GM23248 (cell line): ENCODE results near the gene NFX1. TPM values are rescaled to one million over a fixed set of nuclear protein-coding genes. Genes with fewer than 3 reads are reported as not detected.

Source experiments
- DNase-seq: peaks from one replicate; pipeline ENCODE4 v3.0.0-alpha.2; 2015
- H2AFZ ChIP-seq: fragments of 200-600 bp; sonication (generic); 2 replicates; pipeline ENCODE4 v1.6.1; 2016; ENCODE audit warnings: antibody characterized with exemption
- H3F3A ChIP-seq: fragments of 200-600 bp; sonication (generic); 2 replicates; pipeline ENCODE4 v1.6.1; 2016; ENCODE audit warnings: mild to moderate bottlenecking, antibody characterized with exemption, mixed run types; ENCODE audit not compliant: insufficient read depth
- H3K27ac ChIP-seq: fragments of 200-600 bp; sonication (generic); 2 replicates; pipeline ENCODE4 v1.5.1; 2016; ENCODE audit warnings: mild to moderate bottlenecking
- H3K27me3 ChIP-seq: fragments of 200-600 bp; sonication (generic); replicated peaks from 2 replicates; pipeline ENCODE4 v1.6.1; 2016; ENCODE audit warnings: mild to moderate bottlenecking; ENCODE audit not compliant: insufficient read depth
- H3K36me3 ChIP-seq: fragments of 200-600 bp; sonication (generic); 2 replicates; pipeline ENCODE4 v1.6.1; 2016; ENCODE audit warnings: low read depth, mild to moderate bottlenecking
- H3K4me1 ChIP-seq: fragments of 200-600 bp; sonication (generic); 2 replicates; pipeline ENCODE4 v1.6.1; 2016; ENCODE audit warnings: mild to moderate bottlenecking; ENCODE audit not compliant: insufficient read depth
- H3K4me2 ChIP-seq: fragments of 200-600 bp; sonication (generic); one replicate; pipeline ENCODE4 v1.6.1; 2016; ENCODE audit warnings: mild to moderate bottlenecking; ENCODE audit not compliant: unreplicated experiment
- H3K4me3 ChIP-seq: fragments of 200-600 bp; sonication (generic); 2 replicates; pipeline ENCODE4 v1.5.1; 2016; ENCODE audit warnings: mild to moderate bottlenecking
- H3K79me2 ChIP-seq: fragments of 200-600 bp; sonication (generic); 2 replicates; pipeline ENCODE4 v1.6.1; 2016; ENCODE audit warnings: mild to moderate bottlenecking; ENCODE audit not compliant: insufficient read depth
- H3K9ac ChIP-seq: fragments of 200-600 bp; sonication (generic); 2 replicates; pipeline ENCODE4 v1.6.1; 2016; ENCODE audit warnings: mild to moderate bottlenecking
- H3K9me2 ChIP-seq: fragments of 200-600 bp; sonication (generic); 2 replicates; pipeline ENCODE4 v1.6.1; 2016; ENCODE audit warnings: mixed run types, mild to moderate bottlenecking, moderate library complexity; ENCODE audit not compliant: insufficient read depth
- H3K9me3 ChIP-seq: fragments of 200-600 bp; sonication (generic); one replicate; pipeline ENCODE4 v1.6.1; 2017; ENCODE audit warnings: low read depth
- H4K20me1 ChIP-seq: fragments of 200-600 bp; sonication (generic); 2 replicates; pipeline ENCODE4 v1.6.0; 2016; ENCODE audit not compliant: insufficient read depth
- EZH2 ChIP-seq: fragments of 200-600 bp; sonication (generic); IDR thresholded peaks from 2 replicates; pipeline ENCODE4 v1.6.1; 2018; ENCODE audit warnings: antibody characterized with exemption, mild to moderate bottlenecking; ENCODE audit not compliant: insufficient read depth, poor library complexity, severe bottlenecking
- EZH2phosphoT487 ChIP-seq: fragments of 200-600 bp; sonication (generic); IDR thresholded peaks from 2 replicates; pipeline ENCODE4 v1.6.1; 2018; ENCODE audit warnings: antibody characterized with exemption, moderate library complexity, mild to moderate bottlenecking, low read depth; ENCODE audit not compliant: insufficient read depth
- WGBS, 2 experiments: methylation state at CpG; one replicate each; pipeline ENCODE4 v1.1.6; 2015 to 2017; ENCODE audit warnings: low lambda C conversion rate in 2 of 2, low coverage in 1 of 2; ENCODE audit errors: missing lambda C conversion rate in 2 of 2; 5-methylcytosine and 5-hydroxymethylcytosine counted together
- in situ Hi-C: fragments of 300-500 bp; cut with MboI; formaldehyde crosslinking; loops from 2 replicates; pipeline ENCODE4 v1.15.0; 2020
- polyA plus RNA-seq: library from polyadenylated mRNA; unstranded; fragments of >200 nt; fragmentation: Nextera tagmentation; extraction: Ambion mirVana; gene quantifications from 2 replicates; pipeline ENCODE4 v1.2.1, GENCODE V29; 2016
- total RNA-seq: library from RNA; depleted of rRNA; stranded (reverse); fragments of >200 nt; shearing (Covaris generic); gene quantifications from 2 replicates; pipeline ENCODE4 v1.2.3, GENCODE V29; 2014

NFX1 gene
- total and polyA plus RNA-seq, 2 experiments from 2014 or later = 23.8 to 28.1 TPM

DNA sequence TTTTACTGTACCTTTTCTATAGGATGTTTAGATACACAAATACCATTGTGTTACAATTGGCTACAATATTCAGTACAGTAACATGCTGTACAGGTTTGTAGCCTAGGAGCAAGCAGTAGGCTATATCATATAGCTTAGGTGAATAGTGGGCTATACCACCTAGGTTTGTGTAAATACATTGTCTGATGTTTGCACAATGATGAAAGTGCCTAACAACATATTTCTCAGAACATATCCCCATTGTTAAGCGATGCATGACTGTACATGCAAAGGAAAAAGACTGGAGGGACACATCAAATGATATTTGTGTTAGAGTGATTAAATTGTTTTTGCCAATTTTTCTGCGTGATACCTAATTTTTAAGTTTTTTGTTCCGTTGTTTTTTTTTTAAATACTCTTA, 20.2 kb upstream of the NFX1 start:
- Histone ChIP-seq H3K4me1 (peaks cover 8% of the 10 kb centered on the region), H3K4me3 (no peak overlapping the region), H3F3A (0 out of 2 replicates have a peak, but pooled peaks cover 8% of the 10 kb centered on the region), H3K9me3 (no peaks in the 10 kb centered on the region), H3K4me2 (no peak overlapping the region), H3K9me2 (no peaks in the 10 kb centered on the region), H3K27me3 (no peaks in the 10 kb centered on the region), H4K20me1 (no peaks in the 10 kb centered on the region), H2AFZ (no peak overlapping the region), H3K36me3 (peaks cover 67% of the 10 kb centered on the region), H3K79me2 (peaks cover 74% of the 10 kb centered on the region), H3K27ac (no peak overlapping the region), H3K9ac (no peak overlapping the region)
- 96 to 99% methylated on average over 3 of the region's 3 CpGs for WGBS, 2 experiments
- in situ Hi-C loops = no loop called here
- no peak for TF ChIP-seq EZH2
- no peak for TF ChIP-seq EZH2phosphoT487
- DNase-seq = no peak

DNA sequence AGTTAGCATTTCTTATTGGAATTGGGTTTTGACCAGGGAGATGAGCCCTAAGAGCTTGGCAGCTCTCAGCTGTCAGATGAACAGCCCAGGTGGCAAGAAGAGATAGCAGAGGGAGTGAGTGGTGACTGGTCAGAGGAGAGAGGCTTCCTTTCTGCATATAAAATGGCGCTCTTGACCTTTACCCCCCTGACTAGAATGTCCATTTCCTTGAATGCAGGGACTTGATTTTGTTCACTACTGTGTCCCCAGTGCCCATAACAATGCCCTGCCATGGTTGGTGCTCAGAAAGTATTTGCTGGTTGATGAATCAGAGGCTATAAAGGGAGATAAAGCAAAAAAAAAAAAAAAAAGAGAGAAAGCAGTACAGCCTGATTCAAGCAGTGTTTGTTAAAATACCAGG, 18.3 kb upstream of the NFX1 start:
- H3K36me3 ChIP-seq = peaks cover 82% of the 10 kb centered on the region
- no peak overlapping the region for H3K4me3 ChIP-seq

DNA sequence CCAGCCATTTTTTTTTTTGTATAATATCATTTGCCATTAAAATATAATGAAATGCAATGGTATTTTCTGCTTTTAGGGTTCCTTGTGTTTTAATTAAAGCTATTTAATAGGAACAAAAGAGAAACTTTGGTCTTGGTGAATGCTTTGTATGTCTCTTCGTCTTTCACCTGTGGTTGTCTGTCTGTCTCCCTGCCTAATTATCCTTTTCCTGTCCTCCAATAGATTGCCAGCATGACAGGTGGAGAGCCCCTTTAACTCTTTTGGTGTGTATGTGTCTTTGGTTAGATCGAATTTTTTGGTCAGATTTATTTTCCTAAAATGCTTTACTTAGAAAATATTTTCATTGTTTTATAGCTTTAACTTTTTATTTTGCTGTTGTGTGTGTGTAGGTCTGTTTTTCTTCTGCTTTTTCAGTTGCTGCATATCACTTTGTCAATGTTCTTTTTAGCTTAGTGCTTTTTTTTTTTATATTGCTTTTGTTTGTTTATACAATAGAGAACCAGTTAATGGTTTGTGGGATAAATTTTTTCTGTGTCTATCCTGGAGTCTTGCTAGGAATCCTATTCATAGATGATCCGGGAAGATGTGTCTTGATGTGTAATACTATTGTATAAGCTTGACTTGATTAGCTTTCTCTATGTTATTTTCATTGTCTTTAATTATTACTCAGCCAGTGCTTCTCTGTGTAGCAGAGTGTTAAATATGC, 16.9 kb upstream of the NFX1 start:
- H3K4me2 ChIP-seq = no peak overlapping the region
- H3K79me2 ChIP-seq = peaks cover 41% of the 10 kb centered on the region
- no peak for TF ChIP-seq EZH2phosphoT487
- TF ChIP-seq EZH2 = no peak
- no peak overlapping the region for H3K4me3 ChIP-seq
- in situ Hi-C loops = no loop called here
- 0 out of 2 replicates have a peak overlapping the region, but pooled peaks have one; percentile 2 for H3K9ac ChIP-seq
- 47 to 59% methylated on average over 3 of the region's 3 CpGs for WGBS, 2 experiments
- H3K4me1 ChIP-seq = no peaks in the 10 kb centered on the region
- 0 out of 2 replicates have a peak, but pooled peaks cover 8% of the 10 kb centered on the region for H3F3A ChIP-seq
- H4K20me1 ChIP-seq = no peaks in the 10 kb centered on the region
- no peaks in the 10 kb centered on the region for H3K9me2 ChIP-seq
- H3K9me3 ChIP-seq = no peaks in the 10 kb centered on the region
- H3K36me3 ChIP-seq = peaks cover 85% of the 10 kb centered on the region
- no peak overlapping the region for H2AFZ ChIP-seq
- DNase-seq = no peak
- no peaks in the 10 kb centered on the region for H3K27me3 ChIP-seq
- H3K27ac ChIP-seq = no peak overlapping the region

More for the DNA sequence above, 18.3 kb upstream of the NFX1 start:
- H3K4me2 ChIP-seq = no peak overlapping the region
- 95 to 100% methylated on average over 1 of the region's 1 CpG for WGBS, 2 experiments
- H2AFZ ChIP-seq = no peak overlapping the region
- in situ Hi-C loops = no loop called here
- H3F3A ChIP-seq = 0 out of 2 replicates have a peak, but pooled peaks cover 8% of the 10 kb centered on the region
- no peaks in the 10 kb centered on the region for H4K20me1 ChIP-seq
- H3K9me2 ChIP-seq = no peaks in the 10 kb centered on the region
- peaks cover 54% of the 10 kb centered on the region for H3K79me2 ChIP-seq
- H3K27ac ChIP-seq = no peak overlapping the region
- H3K9ac ChIP-seq = no peak overlapping the region
- no peaks in the 10 kb centered on the region for H3K9me3 ChIP-seq
- no peaks in the 10 kb centered on the region for H3K4me1 ChIP-seq
- no peaks in the 10 kb centered on the region for H3K27me3 ChIP-seq
- TF ChIP-seq EZH2 = no peak
- no peak for TF ChIP-seq EZH2phosphoT487
- no peak for DNase-seq

GRCh38 chr9:33273972-33274328, 16.4 kb upstream of the NFX1 start:
- Histone ChIP-seq H3K9me2 (no peaks in the 10 kb centered on the region), H3K79me2 (peaks cover 35% of the 10 kb centered on the region), H3K9ac (no peak overlapping the region), H2AFZ (no peak overlapping the region), H3K4me3 (no peak overlapping the region), H3F3A (0 out of 2 replicates have a peak, but pooled peaks cover 8% of the 10 kb centered on the region), H3K4me2 (no peak overlapping the region), H3K27ac (no peak overlapping the region), H3K9me3 (no peaks in the 10 kb centered on the region), H3K4me1 (no peaks in the 10 kb centered on the region), H3K27me3 (no peaks in the 10 kb centered on the region), H3K36me3 (peaks cover 85% of the 10 kb centered on the region), H4K20me1 (no peaks in the 10 kb centered on the region)
- DNase-seq = peak; percentile 23
- WGBS, 2 experiments = 96 to 98% methylated on average over 2 of the region's 2 CpGs
- TF ChIP-seq EZH2phosphoT487 (no peak), EZH2 (no peak)
- in situ Hi-C loops = no loop called here
